Loucy (cell line): Measurements from ENCODE around the gene SASH3.

ENCODE experiments used
- H2AFZ ChIP-seq: fragments of 200-600 bp; sonication (generic); 2 replicates; pipeline ENCODE4 v1.6.0; 2016; ENCODE audit warnings: antibody characterized with exemption, mild to moderate bottlenecking, low read length, moderate library complexity
- H3F3A ChIP-seq: fragments of 200-600 bp; 2 replicates; pipeline ENCODE4 v1.6.0; 2016; ENCODE audit warnings: antibody characterized with exemption, low read depth, mild to moderate bottlenecking
- H3K27me3 ChIP-seq: fragments of 200-600 bp; sonication (generic); 2 replicates; pipeline ENCODE4 v1.6.1; 2014; ENCODE audit warnings: low read length, mild to moderate bottlenecking; ENCODE audit not compliant: insufficient read depth, poor library complexity, severe bottlenecking
- H3K36me3 ChIP-seq: fragments of 200-600 bp; sonication (generic); 2 replicates; pipeline ENCODE4 v1.6.1; 2016; ENCODE audit warnings: low read length; ENCODE audit not compliant: insufficient read depth
- H3K4me1 ChIP-seq: fragments of 200-600 bp; sonication (generic); 2 replicates; pipeline ENCODE4 v1.5.1; 2014; ENCODE audit warnings: low read length, mild to moderate bottlenecking; ENCODE audit not compliant: insufficient read depth, poor library complexity, severe bottlenecking
- H3K4me2 ChIP-seq: fragments of 200-600 bp; sonication (generic); 2 replicates; pipeline ENCODE4 v1.6.0; 2014; ENCODE audit warnings: antibody characterized with exemption, low read length, low read depth, mild to moderate bottlenecking; ENCODE audit not compliant: poor library complexity, severe bottlenecking
- H3K4me3 ChIP-seq: fragments of 200-600 bp; sonication (generic); 2 replicates; pipeline ENCODE4 v1.5.1; 2014; ENCODE audit warnings: low read length, mild to moderate bottlenecking, mixed read lengths; ENCODE audit not compliant: poor library complexity, severe bottlenecking
- H3K79me2 ChIP-seq: fragments of 200-600 bp; sonication (generic); 2 replicates; pipeline ENCODE4 v1.6.1; 2014; ENCODE audit warnings: low read length; ENCODE audit not compliant: insufficient read depth
- H3K9ac ChIP-seq: fragments of 200-600 bp; sonication (generic); 2 replicates; pipeline ENCODE4 v1.6.0; 2014; ENCODE audit warnings: mild to moderate bottlenecking, low read depth, low read length, moderate library complexity; ENCODE audit not compliant: poor library complexity, severe bottlenecking
- H3K9me2 ChIP-seq: fragments of 200-600 bp; sonication (generic); replicated peaks from 2 replicates; pipeline ENCODE4 v1.6.1; 2016; ENCODE audit warnings: low read depth, low read length, mixed read lengths
- H3K9me3 ChIP-seq: fragments of 200-600 bp; sonication (generic); 2 replicates; pipeline ENCODE4 v1.6.1; 2014; ENCODE audit warnings: mild to moderate bottlenecking, antibody characterized with exemption, low read length, low read depth; ENCODE audit not compliant: insufficient read depth
- H4K20me1 ChIP-seq: fragments of 200-600 bp; sonication (generic); 2 replicates; pipeline ENCODE4 v1.6.0; 2014; ENCODE audit warnings: antibody characterized with exemption, low read length, mild to moderate bottlenecking; ENCODE audit not compliant: insufficient read depth, poor library complexity, severe bottlenecking
- CTCF ChIP-seq: fragments of 200-600 bp; sonication (generic); conservative IDR thresholded peaks from 2 replicates; pipeline ENCODE4 v1.5.1; 2014; ENCODE audit warnings: mild to moderate bottlenecking, antibody characterized with exemption, low read length
- EZH2phosphoT487 ChIP-seq: fragments of 200-600 bp; IDR thresholded peaks from 2 replicates; pipeline ENCODE4 v1.6.1; 2018; ENCODE audit warnings: antibody characterized with exemption, mild to moderate bottlenecking, moderate library complexity, borderline replicate concordance

SASH3 gene

GRCh38 chrX:129786210-129786651 is 6.5 kb downstream of the SASH3 start:
- H4K20me1 ChIP-seq: peaks cover 79% of the 10 kb centered on the region
- TF ChIP-seq EZH2phosphoT487 (no peak), CTCF (no peak)
- H3K4me3 ChIP-seq: peak overlapping the region; percentile 96
- no peaks in the 10 kb centered on the region for H3K9me2 ChIP-seq
- no peaks in the 10 kb centered on the region for H3K27me3 ChIP-seq
- H2AFZ ChIP-seq: no peak overlapping the region
- peaks cover 3% of the 10 kb centered on the region; the same call in 1 of the 2 replicates for H3F3A ChIP-seq
- peak overlapping the region; percentile 95 for H3K9ac ChIP-seq
- peaks cover 94% of the 10 kb centered on the region for H3K79me2 ChIP-seq
- peaks cover 45% of the 10 kb centered on the region for H3K36me3 ChIP-seq
- H3K4me2 ChIP-seq: peak overlapping the region; percentile 87
- H3K9me3 ChIP-seq: no peaks in the 10 kb centered on the region
- H3K4me1 ChIP-seq: peaks cover 27% of the 10 kb centered on the region

GRCh38 chrX:129787336-129788055 is 7.7 kb downstream of the SASH3 start:
- no peaks in the 10 kb centered on the region for H3K9me3 ChIP-seq
- TF ChIP-seq CTCF: no peak
- no peak for TF ChIP-seq EZH2phosphoT487
- H3K27me3 ChIP-seq: no peaks in the 10 kb centered on the region
- peaks cover 82% of the 10 kb centered on the region for H3K79me2 ChIP-seq
- peaks cover 74% of the 10 kb centered on the region for H4K20me1 ChIP-seq
- H3K36me3 ChIP-seq: peaks cover 54% of the 10 kb centered on the region
- H3K4me3 ChIP-seq: peak overlapping the region; percentile 96
- no peaks in the 10 kb centered on the region for H3K9me2 ChIP-seq
- peaks cover 27% of the 10 kb centered on the region for H3K4me1 ChIP-seq
- H3K9ac ChIP-seq: peak overlapping the region; percentile 95
- H3F3A ChIP-seq: peaks cover 3% of the 10 kb centered on the region; the same call in 1 of the 2 replicates
- no peak overlapping the region for H2AFZ ChIP-seq
- H3K4me2 ChIP-seq: peak overlapping the region; percentile 87

- H4K20me1 ChIP-seq: peaks cover 64% of the 10 kb centered on the region
- no peaks in the 10 kb centered on the region for H3K9me2 ChIP-seq
- H3K9me3 ChIP-seq: no peaks in the 10 kb centered on the region
- no peak overlapping the region for H2AFZ ChIP-seq
- H3K27me3 ChIP-seq: no peaks in the 10 kb centered on the region
- peaks cover 27% of the 10 kb centered on the region for H3K4me1 ChIP-seq
- peaks cover 56% of the 10 kb centered on the region for H3K36me3 ChIP-seq
- no peak overlapping the region for H3K4me2 ChIP-seq
- no peak overlapping the region for H3K9ac ChIP-seq
- H3K79me2 ChIP-seq: peaks cover 71% of the 10 kb centered on the region
- TF ChIP-seq CTCF (no peak), EZH2phosphoT487 (no peak)
- no peak overlapping the region for H3K4me3 ChIP-seq
- peaks cover 3% of the 10 kb centered on the region; the same call in 1 of the 2 replicates for H3F3A ChIP-seq
Observed at GRCh38 chrX:129788527-129788926, 8.8 kb downstream of the SASH3 start.
